Ovary (tissue), 3 donors: ENCODE results near the gene NPW.

ENCODE experiments used
- CTCF ChIP-seq, 3 donors: fragments of 450-650 bp in 2 of 3; fragments of 200-600 bp in 1 of 3; IDR thresholded peaks; one replicate each; pipeline versions ENCODE4 v1.5.1 to v1.8.0; 2016 to 2022; ENCODE audit warnings: antibody characterized with exemption in 3 of 3, mild to moderate bottlenecking in 1 of 3
- EP300 ChIP-seq: sonication (generic); formaldehyde crosslinking; IDR thresholded peaks from one replicate; pipeline ENCODE4 v1.6.1; 2017; ENCODE audit warnings: antibody characterized with exemption
- donor health status: DM: no; HTN: no; CAD: no.

GRCh38 chr16:1974157-1975070 is 45.2 kb upstream of the NPW start:
- no peak for TF ChIP-seq CTCF (IDR thresholded peaks at IDR 0.05)
- no peak for TF ChIP-seq EP300
